Measurements from ENCODE around the gene TEDC2. TPM values are rescaled to one million over a fixed set of nuclear protein-coding genes. Genes with fewer than 3 reads are reported as not detected.

The TEDC2 gene
- total RNA-seq, 1 experiment from 2014 or later, result 35.5 TPM

DNA sequence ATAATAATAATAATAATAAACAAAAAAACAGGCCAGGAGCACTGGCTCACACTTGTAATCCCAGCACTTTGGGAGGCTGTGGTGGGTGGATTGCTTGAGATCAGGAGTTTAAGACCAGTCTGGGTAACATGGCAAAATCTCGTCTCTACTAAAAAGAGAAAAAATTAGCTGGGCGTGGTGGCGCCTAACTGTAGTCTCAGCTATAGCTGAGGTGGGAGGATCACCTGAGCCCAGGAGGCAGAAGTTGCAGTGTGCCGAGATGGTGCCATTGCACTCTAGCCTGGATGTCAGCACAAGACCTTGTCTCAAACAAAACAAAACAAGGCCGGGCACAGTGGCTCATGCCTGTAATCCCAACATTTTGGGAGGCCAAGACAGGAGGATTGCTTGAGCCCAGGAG, 35.1 kb downstream of the TEDC2 start:
- intact Hi-C loops (cut with micrococcal nuclease), result no loop called here
- no peaks in the 10 kb centered on the region for H3K9me3 ChIP-seq (ENCODE audit: low read length)
- no peak for DNase-seq
- CTCF ChIA-PET, result no interaction called here
- no peaks in the 10 kb centered on the region for H3K79me2 ChIP-seq (ENCODE audit: low read length)
- POLR2A ChIA-PET (ENCODE audit: unreplicated experiment), result no interaction called here
- no peaks in the 10 kb centered on the region for H3F3A ChIP-seq (ENCODE audit: low read length, unreplicated experiment)
- H3K9me2 ChIP-seq (replicated peaks; ENCODE audit: low read length), result no peaks in the 10 kb centered on the region
- H2AFZ ChIP-seq (ENCODE audit: low read length), result no peak overlapping the region
- H3K9ac ChIP-seq (ENCODE audit: low read length), result no peak overlapping the region
- H4K20me1 ChIP-seq (ENCODE audit: low read length), result no peaks in the 10 kb centered on the region
- no peaks in the 10 kb centered on the region for H3K36me3 ChIP-seq (ENCODE audit: low read depth, low read length)
- H3K4me2 ChIP-seq (ENCODE audit: low read length), result no peak overlapping the region
- H3K27me3 ChIP-seq (ENCODE audit: low read length), result no peaks in the 10 kb centered on the region
- no TSS peak for BruUV-seq (replicated peaks)
- no peak overlapping the region for H3K4me3 ChIP-seq (ENCODE audit: low read length)
- no peak for TF ChIP-seq EZH2 (IDR thresholded peaks at IDR 0.05; ENCODE audit: low read length, unreplicated experiment)
- TF ChIP-seq, protein P1, sequence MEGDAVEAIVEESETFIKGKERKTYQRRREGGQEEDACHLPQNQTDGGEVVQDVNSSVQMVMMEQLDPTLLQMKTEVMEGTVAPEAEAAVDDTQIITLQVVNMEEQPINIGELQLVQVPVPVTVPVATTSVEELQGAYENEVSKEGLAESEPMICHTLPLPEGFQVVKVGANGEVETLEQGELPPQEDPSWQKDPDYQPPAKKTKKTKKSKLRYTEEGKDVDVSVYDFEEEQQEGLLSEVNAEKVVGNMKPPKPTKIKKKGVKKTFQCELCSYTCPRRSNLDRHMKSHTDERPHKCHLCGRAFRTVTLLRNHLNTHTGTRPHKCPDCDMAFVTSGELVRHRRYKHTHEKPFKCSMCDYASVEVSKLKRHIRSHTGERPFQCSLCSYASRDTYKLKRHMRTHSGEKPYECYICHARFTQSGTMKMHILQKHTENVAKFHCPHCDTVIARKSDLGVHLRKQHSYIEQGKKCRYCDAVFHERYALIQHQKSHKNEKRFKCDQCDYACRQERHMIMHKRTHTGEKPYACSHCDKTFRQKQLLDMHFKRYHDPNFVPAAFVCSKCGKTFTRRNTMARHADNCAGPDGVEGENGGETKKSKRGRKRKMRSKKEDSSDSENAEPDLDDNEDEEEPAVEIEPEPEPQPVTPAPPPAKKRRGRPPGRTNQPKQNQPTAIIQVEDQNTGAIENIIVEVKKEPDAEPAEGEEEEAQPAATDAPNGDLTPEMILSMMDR (conservative IDR thresholded peaks at IDR 0.05; ENCODE audit: low read depth, low read length), result no peak
- TF ChIP-seq EZH2phosphoT487 (IDR thresholded peaks at IDR 0.05; ENCODE audit: borderline replicate concordance, low read length), result no peak
- no peak for ATAC-seq
- no peaks in the 10 kb centered on the region for H3K4me1 ChIP-seq (ENCODE audit: insufficient read depth, low read length)
- H3K27ac ChIP-seq (ENCODE audit: low read length), result no peak overlapping the region

DNA sequence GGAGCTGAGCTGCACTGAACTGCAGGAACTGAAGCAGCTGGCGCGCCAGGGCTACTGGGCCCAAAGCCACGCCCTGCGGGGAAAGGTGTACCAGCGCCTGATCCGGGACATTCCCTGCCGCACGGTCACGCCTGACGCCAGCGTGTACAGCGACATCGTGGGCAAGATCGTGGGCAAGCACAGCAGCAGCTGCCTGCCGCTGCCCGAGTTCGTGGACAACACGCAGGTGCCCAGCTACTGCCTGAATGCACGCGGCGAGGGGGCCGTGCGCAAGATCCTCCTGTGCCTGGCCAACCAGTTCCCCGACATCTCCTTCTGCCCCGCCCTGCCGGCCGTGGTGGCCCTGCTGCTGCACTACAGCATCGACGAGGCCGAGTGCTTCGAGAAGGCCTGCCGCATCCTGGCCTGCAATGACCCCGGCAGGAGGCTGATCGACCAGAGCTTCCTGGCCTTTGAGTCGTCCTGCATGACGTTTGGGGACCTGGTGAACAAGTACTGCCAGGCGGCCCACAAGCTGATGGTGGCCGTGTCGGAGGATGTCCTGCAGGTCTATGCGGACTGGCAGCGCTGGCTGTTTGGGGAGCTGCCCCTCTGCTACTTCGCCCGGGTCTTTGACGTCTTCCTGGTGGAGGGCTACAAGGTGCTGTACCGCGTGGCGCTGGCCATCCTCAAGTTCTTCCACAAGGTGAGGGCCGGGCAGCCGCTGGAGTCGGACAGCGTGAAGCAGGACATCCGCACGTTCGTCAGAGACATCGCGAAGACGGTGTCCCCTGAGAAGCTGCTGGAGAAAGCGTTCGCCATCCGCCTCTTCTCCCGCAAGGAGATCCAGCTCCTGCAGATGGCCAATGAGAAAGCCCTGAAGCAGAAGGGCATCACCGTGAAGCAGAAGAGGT, 36.6 kb downstream of the TEDC2 start:
- no peak for DNase-seq
- Histone ChIP-seq H3K9me3 (ENCODE audit: low read length) (no peaks in the 10 kb centered on the region), H3K4me2 (ENCODE audit: low read length) (no peak overlapping the region), H3K9me2 (replicated peaks; ENCODE audit: low read length) (no peaks in the 10 kb centered on the region), H3K27me3 (ENCODE audit: low read length) (no peaks in the 10 kb centered on the region), H3K4me3 (ENCODE audit: low read length) (no peak overlapping the region), H3K27ac (ENCODE audit: low read length) (no peak overlapping the region), H4K20me1 (ENCODE audit: low read length) (no peaks in the 10 kb centered on the region), H3K9ac (ENCODE audit: low read length) (no peak overlapping the region), H3K36me3 (ENCODE audit: low read depth, low read length) (no peaks in the 10 kb centered on the region), H3K4me1 (ENCODE audit: insufficient read depth, low read length) (no peaks in the 10 kb centered on the region), H3F3A (ENCODE audit: low read length, unreplicated experiment) (no peaks in the 10 kb centered on the region), H3K79me2 (ENCODE audit: low read length) (no peaks in the 10 kb centered on the region), H2AFZ (ENCODE audit: low read length) (no peak overlapping the region)
- ATAC-seq, result no peak
- ChIA-PET CTCF (no interaction called here), POLR2A (ENCODE audit: unreplicated experiment) (no interaction called here)
- TF ChIP-seq EZH2phosphoT487 (IDR thresholded peaks at IDR 0.05; ENCODE audit: borderline replicate concordance, low read length) (no peak), EZH2 (IDR thresholded peaks at IDR 0.05; ENCODE audit: low read length, unreplicated experiment) (no peak)
- TF ChIP-seq, protein P1 (conservative IDR thresholded peaks at IDR 0.05; ENCODE audit: low read depth, low read length), result no peak
- BruUV-seq (replicated peaks), result TSS peak; percentile 24
- intact Hi-C loops (cut with micrococcal nuclease), result no loop called here

DNA sequence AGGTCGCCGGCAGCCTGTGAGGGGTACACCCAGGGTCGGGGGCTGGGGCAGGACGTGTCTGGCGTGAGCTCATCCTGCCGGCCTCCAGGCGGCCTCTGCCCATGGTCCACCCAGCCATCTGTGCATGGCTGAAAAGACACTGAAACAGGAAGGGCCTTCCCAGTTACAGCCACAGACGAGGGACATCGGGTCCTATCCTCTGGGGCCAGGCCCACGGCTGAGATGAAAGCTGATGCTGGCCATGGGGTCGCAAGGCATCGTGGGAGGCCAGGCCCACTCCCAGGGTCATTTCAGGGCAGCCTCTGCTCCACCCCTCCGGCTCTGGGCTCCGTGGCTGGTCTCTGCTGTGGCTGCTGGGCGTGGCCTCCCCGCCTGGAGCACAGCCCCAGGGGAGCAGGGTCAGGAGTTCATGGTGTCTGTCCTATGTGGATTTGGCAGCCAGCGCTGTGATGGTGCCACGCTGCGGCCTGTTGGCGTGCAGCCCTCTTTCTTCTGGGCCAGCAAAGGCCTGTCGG, 37.3 kb downstream of the TEDC2 start:
- CTCF ChIA-PET, result no interaction called here
- no peaks in the 10 kb centered on the region for H3K9me3 ChIP-seq (ENCODE audit: low read length)

More for the DNA sequence above, 37.3 kb downstream of the TEDC2 start:
- Histone ChIP-seq H3F3A (ENCODE audit: low read length, unreplicated experiment) (no peaks in the 10 kb centered on the region), H3K4me1 (ENCODE audit: insufficient read depth, low read length) (no peaks in the 10 kb centered on the region), H3K27me3 (ENCODE audit: low read length) (no peaks in the 10 kb centered on the region), H3K79me2 (ENCODE audit: low read length) (no peaks in the 10 kb centered on the region), H3K4me3 (ENCODE audit: low read length) (no peak overlapping the region), H4K20me1 (ENCODE audit: low read length) (no peaks in the 10 kb centered on the region), H2AFZ (ENCODE audit: low read length) (no peak overlapping the region), H3K4me2 (ENCODE audit: low read length) (no peak overlapping the region), H3K9ac (ENCODE audit: low read length) (no peak overlapping the region), H3K9me2 (replicated peaks; ENCODE audit: low read length) (no peaks in the 10 kb centered on the region), H3K27ac (ENCODE audit: low read length) (no peak overlapping the region), H3K36me3 (ENCODE audit: low read depth, low read length) (no peaks in the 10 kb centered on the region)
- DNase-seq, result no peak
- POLR2A ChIA-PET (ENCODE audit: unreplicated experiment), result no interaction called here
- ATAC-seq, result no peak
- TF ChIP-seq, protein P1 (conservative IDR thresholded peaks at IDR 0.05; ENCODE audit: low read depth, low read length), result no peak
- TF ChIP-seq EZH2phosphoT487 (IDR thresholded peaks at IDR 0.05; ENCODE audit: borderline replicate concordance, low read length), result no peak
- intact Hi-C loops (cut with micrococcal nuclease), result no loop called here
- BruUV-seq (replicated peaks), result no TSS peak

Data from PC-3 (cell line).